Measurements from ENCODE around the gene SUMF1. TPM values are rescaled to one million over a fixed set of nuclear protein-coding genes. Genes with fewer than 3 reads are reported as not detected.

The SUMF1 gene
- total RNA-seq, 1 experiment from 2014 or later, result 79.1 TPM

- H3K27ac ChIP-seq (ENCODE audit: low read length), result no peak overlapping the region
- H2AFZ ChIP-seq (ENCODE audit: low read length), result no peak overlapping the region
- no peaks in the 10 kb centered on the region for H3K27me3 ChIP-seq (ENCODE audit: low read length)
- H4K20me1 ChIP-seq (ENCODE audit: low read length), result no peaks in the 10 kb centered on the region
- peaks cover 22% of the 10 kb centered on the region for H3K4me1 ChIP-seq (ENCODE audit: insufficient read depth, low read length)
- POLR2A ChIA-PET (ENCODE audit: unreplicated experiment), result no interaction called here
- intact Hi-C loops (cut with micrococcal nuclease), result loop anchor here (5.0 kb wide), 1 partner anchor 126 kb away; no protein-coding TSS in a partner anchor
- H3K36me3 ChIP-seq (ENCODE audit: low read depth, low read length), result no peaks in the 10 kb centered on the region
- no peaks in the 10 kb centered on the region for H3K79me2 ChIP-seq (ENCODE audit: low read length)
- no TSS peak for BruUV-seq (replicated peaks)
- no peak overlapping the region for H3K9ac ChIP-seq (ENCODE audit: low read length)
- DNase-seq (no peak), ATAC-seq (no peak)
- CTCF ChIA-PET, result no interaction called here
- TF ChIP-seq EZH2 (IDR thresholded peaks at IDR 0.05; ENCODE audit: low read length, unreplicated experiment), result no peak
- TF ChIP-seq EZH2phosphoT487 (IDR thresholded peaks at IDR 0.05; ENCODE audit: borderline replicate concordance, low read length), result no peak
- no peak for TF ChIP-seq CTCF (conservative IDR thresholded peaks at IDR 0.05; ENCODE audit: low read depth, low read length)
- no peak overlapping the region for H3K4me3 ChIP-seq (ENCODE audit: low read length)
- no peaks in the 10 kb centered on the region for H3K9me3 ChIP-seq (ENCODE audit: low read length)
- H3K4me2 ChIP-seq (ENCODE audit: low read length), result no peak overlapping the region
- H3F3A ChIP-seq (ENCODE audit: low read length, unreplicated experiment), result no peaks in the 10 kb centered on the region
- H3K9me2 ChIP-seq (replicated peaks; ENCODE audit: low read length), result no peaks in the 10 kb centered on the region
Measured at GRCh38 chr3:4478261-4478660, 11.2 kb upstream of the SUMF1 start.

GRCh38 chr3:4476496-4476895 lies 9.4 kb upstream of the SUMF1 start:
- H2AFZ ChIP-seq (ENCODE audit: low read length), result no peak overlapping the region
- H3K4me2 ChIP-seq (ENCODE audit: low read length), result no peak overlapping the region
- no peak overlapping the region for H3K27ac ChIP-seq (ENCODE audit: low read length)
- H3K9me3 ChIP-seq (ENCODE audit: low read length), result no peaks in the 10 kb centered on the region
- H3K36me3 ChIP-seq (ENCODE audit: low read depth, low read length), result no peaks in the 10 kb centered on the region
- no peaks in the 10 kb centered on the region for H3K27me3 ChIP-seq (ENCODE audit: low read length)
- no peak for TF ChIP-seq CTCF (conservative IDR thresholded peaks at IDR 0.05; ENCODE audit: low read depth, low read length)
- TF ChIP-seq EZH2phosphoT487 (IDR thresholded peaks at IDR 0.05; ENCODE audit: borderline replicate concordance, low read length), result no peak
- TF ChIP-seq EZH2 (IDR thresholded peaks at IDR 0.05; ENCODE audit: low read length, unreplicated experiment), result no peak
- no peaks in the 10 kb centered on the region for H3K9me2 ChIP-seq (replicated peaks; ENCODE audit: low read length)
- ChIA-PET POLR2A (ENCODE audit: unreplicated experiment) (no interaction called here), CTCF (no interaction called here)
- ATAC-seq, result no peak
- H4K20me1 ChIP-seq (ENCODE audit: low read length), result no peaks in the 10 kb centered on the region
- H3F3A ChIP-seq (ENCODE audit: low read length, unreplicated experiment), result no peaks in the 10 kb centered on the region
- intact Hi-C loops (cut with micrococcal nuclease), result loop anchor here (5.0 kb wide), 1 partner anchor 124 kb away; no protein-coding TSS in a partner anchor
- H3K4me3 ChIP-seq (ENCODE audit: low read length), result no peak overlapping the region
- no peak for DNase-seq
- no TSS peak for BruUV-seq (replicated peaks)
- peaks cover 26% of the 10 kb centered on the region for H3K4me1 ChIP-seq (ENCODE audit: insufficient read depth, low read length)
- H3K79me2 ChIP-seq (ENCODE audit: low read length), result no peaks in the 10 kb centered on the region
- H3K9ac ChIP-seq (ENCODE audit: low read length), result no peak overlapping the region

- H3K9me2 ChIP-seq (replicated peaks; ENCODE audit: low read length), result no peaks in the 10 kb centered on the region
- H3K36me3 ChIP-seq (ENCODE audit: low read depth, low read length), result no peaks in the 10 kb centered on the region
- no peak for DNase-seq
- H3K9ac ChIP-seq (ENCODE audit: low read length), result no peak overlapping the region
- no peak overlapping the region for H3K4me2 ChIP-seq (ENCODE audit: low read length)
- intact Hi-C loops (cut with micrococcal nuclease), result loop anchor here (5.0 kb wide), 1 partner anchor 124 kb away; no protein-coding TSS in a partner anchor
- H3F3A ChIP-seq (ENCODE audit: low read length, unreplicated experiment), result no peaks in the 10 kb centered on the region
- ATAC-seq, result no peak
- no peak for TF ChIP-seq EZH2 (IDR thresholded peaks at IDR 0.05; ENCODE audit: low read length, unreplicated experiment)
- ChIA-PET POLR2A (ENCODE audit: unreplicated experiment) (no interaction called here), CTCF (no interaction called here)
- no peak overlapping the region for H3K4me3 ChIP-seq (ENCODE audit: low read length)
- no peak overlapping the region for H2AFZ ChIP-seq (ENCODE audit: low read length)
- H3K27ac ChIP-seq (ENCODE audit: low read length), result no peak overlapping the region
- no peaks in the 10 kb centered on the region for H3K79me2 ChIP-seq (ENCODE audit: low read length)
- H4K20me1 ChIP-seq (ENCODE audit: low read length), result no peaks in the 10 kb centered on the region
- no TSS peak for BruUV-seq (replicated peaks)
- H3K9me3 ChIP-seq (ENCODE audit: low read length), result no peaks in the 10 kb centered on the region
- H3K27me3 ChIP-seq (ENCODE audit: low read length), result no peaks in the 10 kb centered on the region
- H3K4me1 ChIP-seq (ENCODE audit: insufficient read depth, low read length), result peaks cover 26% of the 10 kb centered on the region
Measured at GRCh38 chr3:4475804-4476203, 8.7 kb upstream of the SUMF1 start.

Data from PC-3 (cell line).